GM12892 (cell line): Measurements from ENCODE around the gene CDRT4.
"Not testable (repeated sequence)": the region's sequence is repeated elsewhere in the genome, so short reads cannot be mapped to it uniquely, and the experiment has no call there.

Experiments used
- POLR2A ChIP-seq: IDR thresholded peaks from 2 replicates; pipeline ENCODE4 v1.6.1; 2011; ENCODE audit warnings: low read depth, low read length, control low read depth
- POLR2AphosphoS5 ChIP-seq: IDR thresholded peaks from 2 replicates; pipeline ENCODE4 v1.6.1; 2011; ENCODE audit warnings: low read depth, low read length, control low read depth
- TAF1 ChIP-seq: IDR thresholded peaks from 2 replicates; pipeline ENCODE4 v1.6.1; 2011; ENCODE audit warnings: low read depth, mild to moderate bottlenecking, control low read depth, low read length, borderline replicate concordance

DNA sequence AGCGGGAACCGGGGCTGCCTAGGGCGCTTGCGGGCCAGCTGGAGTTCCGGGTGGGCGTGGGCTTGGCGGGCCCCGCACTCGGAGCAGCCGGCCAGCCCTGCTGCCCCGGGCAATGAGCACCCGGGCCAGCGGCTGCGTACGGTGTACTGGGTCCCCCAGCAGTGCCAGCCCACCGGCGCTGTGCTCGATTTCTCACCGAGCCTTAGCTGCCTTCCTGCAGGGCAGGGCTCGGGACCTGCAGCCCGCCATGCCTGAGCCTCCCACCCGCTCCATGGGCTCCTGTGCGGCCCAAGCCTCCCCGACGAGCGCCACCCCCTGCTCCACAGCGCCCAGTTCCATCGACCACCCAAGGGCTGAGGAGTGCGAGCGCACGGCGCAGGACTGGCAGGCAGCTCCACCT is 38.3 kb upstream of the CDRT4 start:
- not testable (repeated sequence) for TF ChIP-seq POLR2A, POLR2AphosphoS5, TAF1
